Hair follicular keratinocyte (primary cell): ENCODE results near the gene ZNF296. TPM values are rescaled to one million over a fixed set of nuclear protein-coding genes. Genes with fewer than 3 reads are reported as not detected.

ENCODE experiments used
- total RNA-seq: library from RNA; depleted of rRNA; stranded (reverse); fragments of >200 nt; gene quantifications from 2 replicates; pipeline ENCODE4 v1.2.3, GENCODE V29; 2015

ZNF296 gene
- 0.55 and 2.0 TPM in 2 replicates for total RNA-seq

GRCh38 chr19:45076029-45076850, at the start of gene ZNF296:
Gene ZNF296, minus strand, starts transcription at chr19:45076478. Its CDS starts 105 bp downstream, at chr19:45076373.

DNA sequence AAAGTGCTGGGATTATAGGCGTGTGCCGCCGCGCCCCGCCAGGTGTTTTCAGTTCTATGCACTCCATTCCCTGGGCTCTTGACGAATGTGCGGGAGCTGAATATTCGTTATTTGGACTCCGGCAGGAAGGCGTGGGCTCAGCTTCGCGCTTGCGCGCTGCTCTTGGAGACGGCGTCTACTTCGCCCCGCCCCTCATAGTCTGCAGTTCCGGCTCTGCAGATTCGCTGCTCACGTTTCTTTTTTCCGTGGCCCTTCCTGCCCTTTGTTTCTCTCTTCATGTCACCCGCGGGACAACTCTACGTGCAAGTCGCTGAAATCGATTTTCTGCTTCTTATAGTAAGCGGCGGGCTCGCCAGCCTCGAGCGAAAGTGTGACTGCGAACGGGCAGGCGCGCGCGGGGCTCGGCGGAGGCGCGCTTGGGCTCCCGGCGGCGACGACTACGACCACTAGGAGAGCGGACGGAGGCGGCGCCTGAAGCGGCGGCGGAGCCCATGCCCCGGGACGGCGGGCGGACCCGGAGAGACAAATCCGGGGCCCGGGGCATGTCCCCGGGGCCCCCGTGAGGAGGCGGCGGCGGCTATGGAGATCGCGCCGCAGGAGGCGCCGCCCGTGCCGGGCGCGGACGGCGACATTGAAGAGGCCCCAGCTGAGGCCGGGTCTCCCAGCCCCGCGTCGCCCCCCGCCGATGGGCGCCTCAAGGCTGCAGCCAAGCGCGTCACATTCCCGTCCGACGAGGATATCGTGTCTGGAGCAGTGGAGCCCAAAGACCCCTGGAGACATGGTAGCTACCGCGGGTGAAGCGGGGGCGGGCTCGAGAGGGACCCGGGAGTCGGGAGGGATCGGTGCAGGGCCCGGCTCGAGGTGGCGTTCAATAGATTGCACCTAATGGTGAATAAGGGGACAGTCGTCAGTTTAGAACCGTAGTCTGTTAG, 16.7 kb upstream of the ZNF296 start, which contains the start of gene PPP1R37:
TSS of gene PPP1R37 (plus strand) at position 433 of the 932 bp plus-strand sequence. CDS start at position 580, 147 bp downstream.

DNA sequence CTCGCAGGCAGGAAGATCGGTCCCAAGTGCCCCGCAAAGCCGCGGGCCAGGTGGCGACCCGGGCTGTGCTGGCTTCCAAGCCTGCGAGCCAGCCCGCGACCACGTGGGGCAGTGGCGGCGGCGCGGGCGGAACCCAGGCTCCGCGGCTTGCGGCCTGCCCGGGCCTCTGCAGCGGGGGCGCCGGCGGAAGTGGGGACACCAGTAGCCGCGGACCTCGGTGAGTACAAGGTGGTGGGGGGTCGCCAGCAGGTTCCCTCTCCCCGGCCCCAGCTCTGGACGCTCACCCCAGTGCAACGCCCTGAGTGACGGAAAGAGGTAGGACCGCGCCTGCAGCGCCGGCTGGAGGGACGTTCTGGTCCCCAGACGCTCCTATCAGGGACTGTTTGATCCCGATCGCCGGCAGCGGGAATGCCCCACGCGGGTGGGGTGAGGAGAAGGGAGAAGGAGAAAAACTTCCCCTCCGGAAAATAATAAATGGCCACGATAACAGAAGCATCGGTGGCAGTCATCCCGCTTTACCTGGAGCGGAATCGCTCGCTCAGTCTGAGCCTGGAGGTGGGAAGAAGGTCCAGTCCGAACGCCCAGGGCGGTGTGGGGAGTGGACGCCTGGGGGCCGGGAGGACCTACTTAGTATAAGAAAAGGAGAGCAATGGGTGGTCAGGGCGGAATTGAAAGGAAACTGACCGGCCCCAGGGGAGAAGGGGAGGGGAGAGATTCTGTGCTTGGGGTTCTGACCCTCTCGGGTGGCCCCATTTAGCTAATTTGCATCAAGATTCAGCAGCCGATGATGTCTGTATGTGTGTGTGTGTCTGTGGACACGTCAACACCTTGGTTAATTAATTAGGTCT, 3.0 kb upstream of the ZNF296 start, which contains the start of gene GEMIN7:
TSS of gene GEMIN7 (plus strand) at position 198 of the 848 bp plus-strand sequence. CDS start 10,855 bp downstream, outside the sequence.

DNA sequence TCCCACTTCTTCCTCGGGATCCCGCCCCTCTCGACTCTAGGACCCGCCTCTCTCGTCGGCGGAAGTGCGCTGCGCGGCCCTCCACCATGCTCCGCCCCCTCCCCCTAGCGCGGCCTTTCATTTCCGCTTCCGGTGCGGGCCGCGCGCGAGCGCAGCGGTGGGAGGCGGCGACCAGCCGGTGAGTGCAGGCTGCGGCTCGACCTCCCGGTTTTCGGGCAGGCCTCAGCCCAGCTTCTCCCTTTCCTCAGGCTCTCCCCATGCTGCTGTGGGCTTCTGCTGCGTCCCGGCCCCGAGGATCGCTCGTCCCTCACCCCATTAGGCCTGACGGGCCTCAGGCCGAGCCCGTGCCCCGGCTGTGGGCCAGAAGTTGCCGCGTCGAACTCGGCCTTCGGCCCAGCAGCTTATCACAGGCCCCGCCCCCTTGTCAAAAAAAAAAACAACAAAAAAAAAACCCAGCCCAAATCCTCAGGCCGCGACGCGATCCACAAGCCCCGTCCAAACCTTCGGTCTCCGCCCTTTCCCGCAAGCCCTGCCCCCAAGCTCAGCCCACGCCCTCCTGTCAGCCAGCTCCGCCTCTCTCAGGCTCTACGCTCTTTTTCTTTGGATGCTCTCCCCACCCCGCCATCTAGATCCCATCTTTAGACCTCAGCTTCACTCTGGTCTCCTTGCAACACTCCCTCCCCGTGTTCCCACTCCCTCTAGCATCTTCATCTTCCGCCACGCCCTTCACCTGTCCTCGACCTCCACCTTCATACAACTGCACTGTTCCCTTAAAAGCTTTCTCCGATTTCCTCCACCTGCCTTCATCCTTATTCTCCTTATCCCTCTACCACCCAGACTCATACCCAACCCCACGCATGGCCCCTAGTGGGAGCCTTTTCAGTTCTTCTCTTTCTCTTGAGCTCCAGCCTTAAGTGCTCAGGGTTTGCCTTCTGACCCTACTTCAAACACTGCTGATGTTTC, 37.1 kb downstream of the ZNF296 start, which contains the start of gene CLASRP:
TSS of gene CLASRP (plus strand) at position 115 of the 963 bp plus-strand sequence. CDS start 1,168 bp downstream, outside the sequence.

Other genes with a start within 250 kb of the ZNF296 start
- gene NECTIN2, start 230.2 kb downstream of the ZNF296 start, total RNA-seq, result 73.2 and 81.6 TPM in 2 replicates
- 68.0 and 175 TPM in 2 replicates for gene TOMM40, start 185.2 kb downstream of the ZNF296 start, total RNA-seq
- gene APOE, start 170.7 kb downstream of the ZNF296 start, total RNA-seq, result 74.5 and 195 TPM in 2 replicates
- gene APOC1, start 161.9 kb downstream of the ZNF296 start, total RNA-seq, result 3.8 and 18.1 TPM in 2 replicates
- gene APOC4, start 134.2 kb downstream of the ZNF296 start, total RNA-seq, result not detected in 2 replicates
- not detected in 2 replicates for gene APOC2, start 130.4 kb downstream of the ZNF296 start, total RNA-seq
- 34.9 and 42.5 TPM in 2 replicates for gene CLPTM1, start 121.1 kb downstream of the ZNF296 start, total RNA-seq
- 20.6 and 35.7 TPM in 2 replicates for gene RELB, start 75.0 kb downstream of the ZNF296 start, total RNA-seq
- gene CLASRP, start 37.4 kb downstream of the ZNF296 start, total RNA-seq, result 30.8 and 54.7 TPM in 2 replicates
- gene GEMIN7, start 2.8 kb upstream of the ZNF296 start, total RNA-seq, result 29.5 and 36.8 TPM in 2 replicates
- 28.1 and 30.3 TPM in 2 replicates for gene PPP1R37, start 16.7 kb upstream of the ZNF296 start, total RNA-seq
- gene NKPD1, start 84.5 kb upstream of the ZNF296 start, total RNA-seq, result 1.1 and 2.1 TPM in 2 replicates
- gene TRAPPC6A, start 101.8 kb upstream of the ZNF296 start, total RNA-seq, result 9.0 and 13.2 TPM in 2 replicates
- 7.7 and 7.8 TPM in 2 replicates for gene BLOC1S3, start 102.3 kb upstream of the ZNF296 start, total RNA-seq
- gene EXOC3L2, start 168.9 kb upstream of the ZNF296 start, total RNA-seq, result 0.38 and 2.0 TPM in 2 replicates
- 19.8 and 21.3 TPM in 2 replicates for gene MARK4, start 174.8 kb upstream of the ZNF296 start, total RNA-seq
- not detected in 2 replicates for gene CKM, start 246.4 kb upstream of the ZNF296 start, total RNA-seq